Cardiac atrium fibroblast (primary cell): ENCODE measurements around the gene SUPT7L. TPM values are rescaled to one million over a fixed set of nuclear protein-coding genes. Genes with fewer than 3 reads are reported as not detected.

Experiments used
- total RNA-seq: library from RNA; depleted of rRNA; stranded (reverse); fragments of >200 nt; gene quantifications from 2 replicates; pipeline ENCODE4 v1.2.3, GENCODE V29; 2015

Gene SUPT7L, protein sequence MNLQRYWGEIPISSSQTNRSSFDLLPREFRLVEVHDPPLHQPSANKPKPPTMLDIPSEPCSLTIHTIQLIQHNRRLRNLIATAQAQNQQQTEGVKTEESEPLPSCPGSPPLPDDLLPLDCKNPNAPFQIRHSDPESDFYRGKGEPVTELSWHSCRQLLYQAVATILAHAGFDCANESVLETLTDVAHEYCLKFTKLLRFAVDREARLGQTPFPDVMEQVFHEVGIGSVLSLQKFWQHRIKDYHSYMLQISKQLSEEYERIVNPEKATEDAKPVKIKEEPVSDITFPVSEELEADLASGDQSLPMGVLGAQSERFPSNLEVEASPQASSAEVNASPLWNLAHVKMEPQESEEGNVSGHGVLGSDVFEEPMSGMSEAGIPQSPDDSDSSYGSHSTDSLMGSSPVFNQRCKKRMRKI
- 16.1 and 20.6 TPM in 2 replicates for total RNA-seq

DNA sequence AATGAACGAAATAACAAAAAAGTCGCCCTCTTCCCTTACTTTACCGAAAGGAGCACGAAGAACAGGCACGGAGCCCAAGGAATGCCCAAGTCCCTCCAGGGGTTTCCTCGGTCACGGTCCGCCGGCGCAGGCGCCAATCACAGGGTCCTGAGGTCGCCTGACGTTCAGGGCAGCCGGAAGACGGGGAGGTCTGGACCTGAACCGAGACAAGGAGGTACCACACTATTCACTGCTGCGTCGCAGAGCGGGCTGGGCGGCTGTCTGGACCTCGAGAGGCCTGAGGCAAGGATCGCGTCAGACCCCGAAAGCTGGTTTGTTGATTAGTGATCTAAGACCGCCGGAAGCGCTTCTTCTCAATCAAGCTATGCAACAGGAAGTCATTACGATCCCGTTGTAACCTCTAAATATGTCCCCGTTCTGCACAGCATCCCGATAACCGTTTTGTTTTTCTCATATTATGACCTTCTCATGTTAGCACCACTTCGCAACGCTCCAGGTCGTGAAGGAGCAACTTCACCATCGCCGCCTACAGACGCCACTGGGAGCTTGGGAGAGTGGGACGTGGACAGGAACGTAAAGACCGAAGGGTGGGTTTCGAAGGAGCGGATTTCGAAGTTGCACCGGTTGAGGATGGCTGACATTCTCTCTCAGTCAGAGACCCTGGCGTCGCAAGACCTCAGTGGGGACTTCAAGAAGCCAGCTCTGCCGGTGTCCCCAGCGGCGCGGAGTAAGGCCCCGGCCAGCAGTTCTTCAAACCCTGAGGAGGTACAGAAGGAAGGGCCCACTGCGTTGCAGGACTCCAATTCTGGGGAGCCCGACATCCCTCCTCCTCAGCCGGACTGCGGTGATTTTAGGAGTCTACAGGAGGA, at the start of gene SUPT7L, which contains the start of gene SLC4A1AP:
TSS of gene SUPT7L (minus strand) at position 330 of the 869 bp plus-strand sequence. CDS start 1,422 bp downstream, outside the sequence.
TSS of gene SLC4A1AP (plus strand) at position 605 of the 869 bp plus-strand sequence. CDS start at position 631, 26 bp downstream.

GRCh38 chr2:27628767-27629709, 34.4 kb downstream of the SUPT7L start, which contains the start of the genes CCDC121 and GPN1:
TSS of gene CCDC121 (minus strand) at chr2:27629012. CDS start at chr2:27627799, 1,213 bp downstream.
TSS of gene GPN1 (plus strand) at chr2:27629050. CDS start at chr2:27629059, 9 bp downstream.

Other genes with a start within 250 kb of the SUPT7L start
- gene NRBP1, start 235.0 kb downstream of the SUPT7L start, total RNA-seq: 75.3 and 91.5 TPM in 2 replicates
- 0.97 TPM in 1 of 2 replicates, not detected in the other for gene KRTCAP3, start 221.2 kb downstream of the SUPT7L start, total RNA-seq
- 17.9 and 35.2 TPM in 2 replicates for gene IFT172, start 173.9 kb downstream of the SUPT7L start, total RNA-seq
- 12.8 and 15.6 TPM in 2 replicates for gene FNDC4, start 168.4 kb downstream of the SUPT7L start, total RNA-seq
- gene GCKR, start 166.8 kb downstream of the SUPT7L start, total RNA-seq: 0.32 TPM in 1 of 2 replicates, not detected in the other
- gene ZNF512, start 80.6 kb downstream of the SUPT7L start, total RNA-seq: 14.6 and 17.1 TPM in 2 replicates
- 1.6 and 2.1 TPM in 2 replicates for gene CCDC121, start 34.6 kb downstream of the SUPT7L start, total RNA-seq
- 21.3 and 21.9 TPM in 2 replicates for gene GPN1, start 34.6 kb downstream of the SUPT7L start, total RNA-seq
- 15.2 and 24.9 TPM in 2 replicates for gene SLC4A1AP, start 275 bp upstream of the SUPT7L start, total RNA-seq
- 66.1 and 94.2 TPM in 2 replicates for gene MRPL33, start 108.1 kb upstream of the SUPT7L start, total RNA-seq
- gene RBKS, start 226.8 kb upstream of the SUPT7L start, total RNA-seq: 0.36 and 1.8 TPM in 2 replicates
- 30.3 and 32.3 TPM in 2 replicates for gene BABAM2, start 227.1 kb upstream of the SUPT7L start, total RNA-seq